Small intestine (tissue), 7 donors: ENCODE measurements around the gene FAM81B. TPM values are rescaled to one million over a fixed set of nuclear protein-coding genes. Genes with fewer than 3 reads are reported as not detected.

ENCODE experiments used
- DNase-seq, 2 donors: peaks; one replicate each; pipeline versions ENCODE4 v3.0.0 to v3.0.0-alpha.2; 2013
- FAIRE-seq: peaks from 2 replicates; lab custom pipeline; 2012; peaks lifted over from hg19 to GRCh38; lab: Jason Lieb, UNC
- H3K27ac ChIP-seq, 3 donors: one replicate each; pipeline ENCODE4 v1.5.1; 2013; ENCODE audit warnings: low read length in 2 of 3, mild to moderate bottlenecking in 2 of 3, control low read depth in 1 of 3, inconsistent platforms in 1 of 3, low read depth in 1 of 3, moderate library complexity in 1 of 3
- H3K27me3 ChIP-seq, 3 donors: one replicate each; pipeline ENCODE4 v1.6.1; 2013; ENCODE audit warnings: low read length in 3 of 3, inconsistent platforms in 1 of 3; ENCODE audit not compliant: control insufficient read depth in 3 of 3, insufficient read depth in 3 of 3
- H3K36me3 ChIP-seq, 3 donors: one replicate each; pipeline ENCODE4 v1.6.1; 2013; ENCODE audit warnings: low read length in 3 of 3, inconsistent platforms in 1 of 3, low read depth in 1 of 3, mild to moderate bottlenecking in 1 of 3, moderate library complexity in 1 of 3; ENCODE audit not compliant: control insufficient read depth in 3 of 3, insufficient read depth in 2 of 3
- H3K4me1 ChIP-seq, 3 donors: one replicate each; pipeline ENCODE4 v1.6.1; 2013; ENCODE audit warnings: low read length in 2 of 3, inconsistent platforms in 1 of 3, low read depth in 1 of 3, mild to moderate bottlenecking in 1 of 3, moderate library complexity in 1 of 3; ENCODE audit not compliant: control insufficient read depth in 3 of 3, insufficient read depth in 2 of 3
- H3K4me3 ChIP-seq, 3 donors: one replicate each; pipeline ENCODE4 v1.5.1; 2013; ENCODE audit warnings: low read length in 3 of 3, control low read depth in 1 of 3, inconsistent platforms in 1 of 3, low read depth in 1 of 3, mild to moderate bottlenecking in 1 of 3, moderate library complexity in 1 of 3
- H3K9me3 ChIP-seq, 2 donors: one replicate each; pipeline ENCODE4 v1.6.1; 2013; ENCODE audit warnings: low read depth in 1 of 2, low read length in 1 of 2; ENCODE audit not compliant: control insufficient read depth in 2 of 2, insufficient read depth in 1 of 2
- WGBS, 3 donors: extraction: QIAGEN DNeasy Blood & Tissue Kit; methylation state at CpG; one replicate each; pipeline ENCODE4 v1.1.7; 2013; 5-methylcytosine and 5-hydroxymethylcytosine counted together
- polyA plus RNA-seq, 4 donors: library from polyadenylated mRNA; stranded (reverse) in 3 of 4; unstranded in 1 of 4; fragments of 200-250 nt in 3 of 4; fragments of 120-200 nt in 1 of 4; gene quantifications; one replicate each; pipeline versions ENCODE4 v1.2.1 to v1.2.3, GENCODE V29; 2013
- donor health status: healthy with polysubstance abuse.
- donor health status: control.
- donor health status: control.
- donor health status: Bipolar disorder and iron deficiency.
- donor health status: healthy.

FAM81B gene
- polyA plus RNA-seq, 4 donors: 0.15 TPM; not detected in 3

GRCh38 chr5:95365302-95366095 is 25.7 kb upstream of the FAM81B start:
- H3K27me3 ChIP-seq: no peaks in the 10 kb centered on the region
- WGBS, 3 donors: 76 to 80% (median 79%) methylated on average over 8 of the region's 8 CpGs
- H3K9me3 ChIP-seq: peaks cover 0 to 7% of the 10 kb centered on the region in 2 donors
- no peak overlapping the region for H3K4me3 ChIP-seq
- H3K27ac ChIP-seq: no peak overlapping the region
- no peak for FAIRE-seq
- no peaks in the 10 kb centered on the region for H3K36me3 ChIP-seq
- H3K4me1 ChIP-seq: no peaks in the 10 kb centered on the region
- no peak for DNase-seq

GRCh38 chr5:95369782-95370181 is 21.4 kb upstream of the FAM81B start:
- FAIRE-seq (no peak), DNase-seq (no peak)
- H3K36me3 ChIP-seq: no peaks in the 10 kb centered on the region
- H3K27ac ChIP-seq: no peak overlapping the region
- H3K4me3 ChIP-seq: no peak overlapping the region
- 41 to 57% (median 49%) methylated on average over 3 of the region's 3 CpGs for WGBS, 3 donors
- no peaks in the 10 kb centered on the region for H3K27me3 ChIP-seq
- H3K4me1 ChIP-seq: no peaks in the 10 kb centered on the region
- peaks cover 0 to 7% of the 10 kb centered on the region in 2 donors for H3K9me3 ChIP-seq

- no peak overlapping the region for H3K27ac ChIP-seq
- no peaks in the 10 kb centered on the region for H3K36me3 ChIP-seq
- no peaks in the 10 kb centered on the region for H3K9me3 ChIP-seq
- H3K27me3 ChIP-seq: no peaks in the 10 kb centered on the region
- no peak overlapping the region for H3K4me3 ChIP-seq
- no peak for FAIRE-seq
- 70 to 82% (median 79%) methylated on average over 7 of the region's 7 CpGs for WGBS, 3 donors
- H3K4me1 ChIP-seq: no peaks in the 10 kb centered on the region
- DNase-seq: no peak
Observed at GRCh38 chr5:95374061-95374460, 17.1 kb upstream of the FAM81B start.

- whole genome bisulfite sequencing, 3 donors: 62 to 75% (median 71%) methylated on average over 4 of the region's 4 CpGs
- H3K4me1 ChIP-seq: no peaks in the 10 kb centered on the region
- no peaks in the 10 kb centered on the region for H3K36me3 ChIP-seq
- FAIRE-seq (no peak), DNase-seq (no peak)
- no peak overlapping the region for H3K27ac ChIP-seq
- H3K4me3 ChIP-seq: no peak overlapping the region
- no peaks in the 10 kb centered on the region for H3K27me3 ChIP-seq
- no peaks in the 10 kb centered on the region for H3K9me3 ChIP-seq
Observed at GRCh38 chr5:95375591-95375990, 15.6 kb upstream of the FAM81B start.

GRCh38 chr5:95379133-95379532 is 12.0 kb upstream of the FAM81B start:
- H3K4me1 ChIP-seq: no peaks in the 10 kb centered on the region
- no peaks in the 10 kb centered on the region for H3K9me3 ChIP-seq
- DNase-seq (no peak), FAIRE-seq (no peak)
- 54 to 92% (median 72%) methylated on average over 2 of the region's 2 CpGs for WGBS, 3 donors
- no peaks in the 10 kb centered on the region for H3K36me3 ChIP-seq
- no peaks in the 10 kb centered on the region for H3K27me3 ChIP-seq
- no peak overlapping the region for H3K27ac ChIP-seq
- no peak overlapping the region for H3K4me3 ChIP-seq

- FAIRE-seq (no peak), DNase-seq (no peak)
- Histone ChIP-seq H3K36me3 (no peaks in the 10 kb centered on the region), H3K4me3 (no peak overlapping the region), H3K27ac (no peak overlapping the region), H3K9me3 (no peaks in the 10 kb centered on the region), H3K4me1 (no peaks in the 10 kb centered on the region), H3K27me3 (no peaks in the 10 kb centered on the region)
- 78 to 81% (median 80%) methylated on average over 5 of the region's 5 CpGs for WGBS, 3 donors
Observed at GRCh38 chr5:95380103-95380628, 11.0 kb upstream of the FAM81B start.

- DNase-seq (no peak), FAIRE-seq (no peak)
- Histone ChIP-seq H3K27me3 (no peaks in the 10 kb centered on the region), H3K4me1 (no peaks in the 10 kb centered on the region), H3K9me3 (no peaks in the 10 kb centered on the region), H3K4me3 (no peak overlapping the region), H3K27ac (no peak overlapping the region), H3K36me3 (no peaks in the 10 kb centered on the region)
- WGBS, 3 donors: 42 to 56% (median 54%) methylated on average over 4 of the region's 4 CpGs
Observed at GRCh38 chr5:95382801-95383200, 8.4 kb upstream of the FAM81B start.

- Histone ChIP-seq H3K9me3 (no peaks in the 10 kb centered on the region), H3K4me3 (no peak overlapping the region), H3K27me3 (no peaks in the 10 kb centered on the region), H3K36me3 (no peaks in the 10 kb centered on the region), H3K4me1 (no peaks in the 10 kb centered on the region), H3K27ac (no peak overlapping the region)
- 70 to 82% (median 70%) methylated on average over 5 of the region's 5 CpGs for WGBS, 3 donors
- FAIRE-seq (no peak), DNase-seq (no peak)
Observed at GRCh38 chr5:95384485-95385213, 6.5 kb upstream of the FAM81B start.
